Ascending aorta (tissue), 2 donors: ENCODE measurements around the gene NOC3L. TPM values are rescaled to one million over a fixed set of nuclear protein-coding genes. Genes with fewer than 3 reads are reported as not detected.
"Not testable (repeated sequence)": the region's sequence is repeated elsewhere in the genome, so short reads cannot be mapped to it uniquely, and the experiment has no call there.

ENCODE experiments used
- DNase-seq, 2 donors: peaks; one replicate each; pipeline ENCODE4 v3.0.0-alpha.2; 2019; ENCODE audit warnings: low spot score in 2 of 2
- H3K27ac ChIP-seq, 2 donors: fragments of 200-600 bp; sonication (generic); one replicate each; pipeline ENCODE4 v1.5.1; 2016 to 2017; ENCODE audit warnings: mild to moderate bottlenecking in 1 of 2
- H3K27me3 ChIP-seq: fragments of 200-600 bp; sonication (generic); one replicate; pipeline ENCODE4 v1.5.1; 2017
- H3K36me3 ChIP-seq, 2 donors: fragments of 200-600 bp; sonication (generic); one replicate each; pipeline ENCODE4 v1.5.1; 2016
- H3K4me1 ChIP-seq, 2 donors: fragments of 200-600 bp; sonication (generic); one replicate each; pipeline ENCODE4 v1.5.1; 2016 to 2017; ENCODE audit warnings: mild to moderate bottlenecking in 1 of 2
- H3K4me3 ChIP-seq, 2 donors: fragments of 200-600 bp; sonication (generic); one replicate each; pipeline ENCODE4 v1.5.1; 2016 to 2017; ENCODE audit warnings: mild to moderate bottlenecking in 1 of 2
- H3K9me3 ChIP-seq, 2 donors: fragments of 200-600 bp; sonication (generic); one replicate each; pipeline ENCODE4 v1.5.1; 2016
- intact Hi-C: fragments of 100-400 bp; cut with DNase I; formaldehyde crosslinking; loops from one replicate; pipeline ENCODE4 v1.15.1; 2023
- total RNA-seq: library from RNA; depleted of rRNA; stranded (reverse); fragments of >200 nt; gene quantifications from one replicate; pipeline ENCODE4 v1.1.0, GENCODE V29; 2016
- TF ChIP-seq, protein P1 (sequence below), 3 experiments: fragments of 200-600 bp in 2 of 3; fragments of 450-650 bp in 1 of 3; sonication (generic) in 2 of 3; IDR thresholded peaks; one replicate each; pipeline ENCODE4 v1.5.1; 2016 to 2019; ENCODE audit warnings: antibody characterized with exemption in 3 of 3, mild to moderate bottlenecking in 1 of 3, moderate library complexity in 1 of 3

The NOC3L gene
- total RNA-seq, 1 donor from 2014 or later, result 7.9 TPM

DNA sequence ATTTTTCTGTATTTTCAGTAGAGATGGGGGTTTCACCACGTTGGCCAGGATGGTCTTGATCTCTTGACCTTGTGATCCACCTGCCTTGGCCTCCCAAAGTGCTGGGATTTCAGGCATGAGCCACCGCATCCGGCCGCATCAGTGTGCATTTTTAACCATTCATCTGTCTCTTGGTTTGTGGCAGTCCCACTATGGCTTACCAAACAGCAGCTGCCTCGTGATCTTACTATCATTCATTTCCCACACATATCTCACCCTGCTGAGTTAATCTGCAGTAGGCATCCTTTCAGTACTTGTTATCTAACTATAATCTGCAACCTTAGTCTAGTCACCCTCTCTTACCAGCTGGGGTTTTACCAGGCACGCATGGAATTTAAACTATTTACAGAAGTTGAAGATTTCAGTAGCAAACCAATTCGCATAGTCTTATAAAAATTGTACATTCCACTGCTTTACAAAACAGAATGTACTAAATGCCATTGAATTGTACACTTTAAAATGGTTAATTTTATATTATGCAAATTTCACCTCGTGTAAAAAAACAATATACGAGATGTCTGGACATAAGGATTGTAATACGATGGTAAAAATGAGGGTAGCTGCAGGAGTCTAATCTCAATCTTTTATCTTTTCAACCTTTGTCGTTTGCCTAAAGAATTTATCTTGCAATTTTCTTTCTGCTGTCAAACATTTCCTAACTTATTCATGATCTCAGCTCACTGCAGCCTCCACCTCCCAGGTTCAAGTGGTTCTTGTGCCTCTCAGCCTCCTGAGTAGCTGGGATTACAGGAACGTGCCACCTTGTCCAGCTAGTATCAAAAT is 35.0 kb upstream of the NOC3L start:
- no peaks in the 10 kb centered on the region for H3K4me1 ChIP-seq
- intact Hi-C loops, result no loop called here
- H3K27me3 ChIP-seq, result no peaks in the 10 kb centered on the region
- no peak overlapping the region for H3K27ac ChIP-seq
- no peaks in the 10 kb centered on the region for H3K9me3 ChIP-seq
- DNase-seq, result no peak
- no peak overlapping the region for H3K4me3 ChIP-seq
- H3K36me3 ChIP-seq, result no peaks in the 10 kb centered on the region
- TF ChIP-seq, protein P1, sequence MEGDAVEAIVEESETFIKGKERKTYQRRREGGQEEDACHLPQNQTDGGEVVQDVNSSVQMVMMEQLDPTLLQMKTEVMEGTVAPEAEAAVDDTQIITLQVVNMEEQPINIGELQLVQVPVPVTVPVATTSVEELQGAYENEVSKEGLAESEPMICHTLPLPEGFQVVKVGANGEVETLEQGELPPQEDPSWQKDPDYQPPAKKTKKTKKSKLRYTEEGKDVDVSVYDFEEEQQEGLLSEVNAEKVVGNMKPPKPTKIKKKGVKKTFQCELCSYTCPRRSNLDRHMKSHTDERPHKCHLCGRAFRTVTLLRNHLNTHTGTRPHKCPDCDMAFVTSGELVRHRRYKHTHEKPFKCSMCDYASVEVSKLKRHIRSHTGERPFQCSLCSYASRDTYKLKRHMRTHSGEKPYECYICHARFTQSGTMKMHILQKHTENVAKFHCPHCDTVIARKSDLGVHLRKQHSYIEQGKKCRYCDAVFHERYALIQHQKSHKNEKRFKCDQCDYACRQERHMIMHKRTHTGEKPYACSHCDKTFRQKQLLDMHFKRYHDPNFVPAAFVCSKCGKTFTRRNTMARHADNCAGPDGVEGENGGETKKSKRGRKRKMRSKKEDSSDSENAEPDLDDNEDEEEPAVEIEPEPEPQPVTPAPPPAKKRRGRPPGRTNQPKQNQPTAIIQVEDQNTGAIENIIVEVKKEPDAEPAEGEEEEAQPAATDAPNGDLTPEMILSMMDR (IDR thresholded peaks at IDR 0.05), result no peak

DNA sequence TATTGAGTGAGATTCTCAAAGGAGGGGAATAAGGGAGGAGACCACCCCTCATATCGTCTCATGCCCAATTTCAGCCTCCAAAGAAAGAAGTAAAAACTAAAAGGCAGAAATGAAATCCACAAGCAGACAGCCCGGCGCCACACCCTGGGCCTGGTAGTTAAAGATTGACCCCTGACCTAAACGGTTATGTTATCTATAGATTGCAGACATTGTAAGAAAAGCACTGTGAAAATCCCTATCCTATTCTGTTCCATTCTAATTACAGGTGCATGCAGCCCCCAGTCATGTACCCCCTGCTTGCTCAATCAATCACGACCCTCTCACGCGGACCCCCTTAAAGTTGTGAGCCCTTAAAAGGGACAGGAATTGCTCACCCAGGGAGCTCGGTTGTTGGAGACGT is 29.4 kb upstream of the NOC3L start:
- H3K9me3 ChIP-seq, H3K27me3 ChIP-seq, H3K27ac ChIP-seq, intact Hi-C loops, H3K4me3 ChIP-seq, H3K4me1 ChIP-seq, DNase-seq, H3K36me3 ChIP-seq: not testable (repeated sequence)

DNA sequence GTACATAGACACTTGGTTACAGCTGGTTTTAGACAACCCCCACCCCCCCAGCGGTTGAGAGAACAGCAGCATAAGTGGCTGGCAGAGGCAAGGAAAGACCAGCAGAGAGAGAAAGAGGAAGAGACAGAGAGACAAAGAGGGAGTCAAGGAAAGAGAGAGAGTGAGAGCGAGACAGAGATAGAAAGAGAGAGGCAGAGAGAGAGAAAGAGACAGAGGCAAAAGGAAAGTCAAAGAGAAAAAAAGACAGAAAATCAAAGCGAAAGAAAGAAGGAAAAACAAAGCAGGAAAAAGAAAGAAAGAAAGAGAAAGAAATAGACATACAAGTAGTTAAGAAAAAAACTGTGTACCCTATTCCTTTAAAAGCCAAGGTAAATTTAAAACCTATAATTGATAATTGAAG is 23.0 kb upstream of the NOC3L start:
- H3K27me3 ChIP-seq, H3K27ac ChIP-seq, H3K4me3 ChIP-seq, intact Hi-C loops, H3K9me3 ChIP-seq, H3K4me1 ChIP-seq, DNase-seq, H3K36me3 ChIP-seq: not testable (repeated sequence)

DNA sequence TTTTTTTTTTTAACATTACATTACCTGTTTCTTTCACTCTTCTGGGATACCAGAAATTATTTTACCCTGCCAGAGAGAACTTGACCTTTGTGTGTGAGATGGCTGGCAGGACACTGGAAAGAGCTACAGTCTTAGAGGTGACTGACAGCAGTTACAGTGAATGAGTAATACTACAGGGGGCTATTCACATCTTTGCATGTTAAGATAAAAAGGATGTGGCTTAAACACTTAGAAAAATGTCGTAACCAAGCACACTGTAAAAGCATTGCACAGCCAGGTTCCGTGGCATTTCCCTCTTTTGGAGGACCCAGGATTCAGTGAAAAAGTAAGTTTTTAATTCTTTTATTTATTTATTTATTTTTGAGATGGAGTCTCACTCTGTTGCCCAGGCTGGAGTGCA is 20.8 kb upstream of the NOC3L start:
- no peak overlapping the region for H3K4me3 ChIP-seq
- TF ChIP-seq, protein P1 (IDR thresholded peaks at IDR 0.05), result no peak
- no peaks in the 10 kb centered on the region for H3K4me1 ChIP-seq
- no peak for DNase-seq
- H3K27ac ChIP-seq, result no peak overlapping the region
- no peaks in the 10 kb centered on the region for H3K27me3 ChIP-seq
- H3K9me3 ChIP-seq, result no peaks in the 10 kb centered on the region
- no peaks in the 10 kb centered on the region for H3K36me3 ChIP-seq
- intact Hi-C loops, result no loop called here

DNA sequence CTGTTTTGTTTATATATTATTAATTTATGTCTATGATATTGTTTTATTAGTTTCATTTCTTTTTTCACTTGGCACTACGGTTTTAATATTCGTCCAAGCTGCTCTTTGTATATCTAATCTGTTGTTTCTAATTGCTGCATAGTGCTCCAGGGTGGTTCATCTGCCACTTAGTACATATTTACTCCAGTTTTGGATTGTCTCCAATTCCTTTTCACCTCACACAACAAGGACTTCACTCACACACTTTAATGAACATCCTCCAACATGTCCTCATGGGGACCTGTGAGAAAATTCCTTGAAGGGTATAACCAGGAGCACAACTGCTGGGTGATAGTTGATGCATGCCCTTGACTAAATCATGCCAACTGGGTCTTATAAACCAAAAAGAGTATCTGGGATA is 14.1 kb upstream of the NOC3L start:
- Histone ChIP-seq H3K36me3 (no peaks in the 10 kb centered on the region), H3K27me3 (no peaks in the 10 kb centered on the region), H3K4me1 (no peaks in the 10 kb centered on the region), H3K27ac (no peak overlapping the region), H3K4me3 (no peak overlapping the region), H3K9me3 (no peaks in the 10 kb centered on the region)
- intact Hi-C loops, result no loop called here
- DNase-seq, result no peak
- TF ChIP-seq, protein P1 (IDR thresholded peaks at IDR 0.05), result no peak

DNA sequence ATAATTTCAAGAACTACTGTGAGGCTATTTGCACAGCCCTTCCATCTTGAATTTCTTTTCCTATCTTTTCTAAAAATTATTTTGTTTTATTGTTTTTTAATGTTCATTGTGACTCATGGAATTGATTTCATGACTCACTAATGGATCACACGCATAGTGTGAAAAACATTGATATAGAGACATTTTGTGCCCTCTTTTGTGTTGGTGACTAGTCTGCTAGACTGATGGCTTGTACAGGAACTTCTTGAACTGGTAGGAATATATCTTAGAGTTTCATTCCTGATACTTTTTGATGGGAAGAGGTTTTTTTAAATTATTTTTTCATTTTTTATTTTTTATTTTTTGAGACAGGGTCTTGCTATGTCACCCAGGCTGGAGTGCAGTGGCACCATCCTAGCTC is 12.6 kb upstream of the NOC3L start:
- intact Hi-C loops, result no loop called here
- H3K4me3 ChIP-seq, result no peak overlapping the region
- TF ChIP-seq, protein P1 (IDR thresholded peaks at IDR 0.05), result no peak
- H3K27ac ChIP-seq, result no peak overlapping the region
- H3K36me3 ChIP-seq, result no peaks in the 10 kb centered on the region
- H3K27me3 ChIP-seq, result no peaks in the 10 kb centered on the region
- H3K4me1 ChIP-seq, result no peaks in the 10 kb centered on the region
- DNase-seq, result no peak
- no peaks in the 10 kb centered on the region for H3K9me3 ChIP-seq

DNA sequence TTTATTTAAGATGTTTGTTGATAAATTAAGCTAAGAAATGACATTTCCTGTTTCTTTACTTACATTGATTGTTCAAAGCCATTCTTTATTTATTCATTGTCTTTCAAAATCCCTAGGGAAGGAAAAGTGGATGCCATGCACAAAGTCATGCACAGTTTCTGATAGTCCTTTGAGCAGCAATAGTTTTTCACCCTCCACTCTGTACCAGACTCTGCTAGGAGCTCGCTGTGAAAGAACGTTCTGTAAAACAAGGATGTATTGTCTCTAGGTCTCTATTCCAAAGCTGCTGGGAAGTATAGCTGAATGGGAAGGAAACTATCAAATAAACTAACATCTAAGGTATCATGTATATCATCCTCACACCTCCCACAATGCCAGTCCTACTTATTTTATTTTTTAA is 7.8 kb upstream of the NOC3L start:
- Histone ChIP-seq H3K27me3 (no peaks in the 10 kb centered on the region), H3K4me1 (no peaks in the 10 kb centered on the region), H3K27ac (no peak overlapping the region), H3K9me3 (no peaks in the 10 kb centered on the region), H3K36me3 (no peaks in the 10 kb centered on the region), H3K4me3 (no peak overlapping the region)
- no peak for DNase-seq
- TF ChIP-seq, protein P1 (IDR thresholded peaks at IDR 0.05), result no peak
- intact Hi-C loops, result no loop called here
